22Rv1 (cell line): ENCODE results near the gene KIF22.
"Not testable (repeated sequence)": the region's sequence is repeated elsewhere in the genome, so short reads cannot be mapped to it uniquely, and the experiment has no call there.

Experiments used
- H3K27ac ChIP-seq: fragments of 450-650 bp; 2 replicates; pipeline ENCODE4 v1.5.1; 2017
- ZFX ChIP-seq: fragments of 450-650 bp; IDR thresholded peaks from 2 replicates; pipeline ENCODE4 v1.6.1; 2017; ENCODE audit warnings: antibody characterized with exemption, borderline replicate concordance
- TF ChIP-seq, protein P1 (sequence below): fragments of 450-650 bp; IDR thresholded peaks from 2 replicates; pipeline ENCODE4 v1.5.1; 2017; ENCODE audit warnings: mild to moderate bottlenecking

KIF22 gene

DNA sequence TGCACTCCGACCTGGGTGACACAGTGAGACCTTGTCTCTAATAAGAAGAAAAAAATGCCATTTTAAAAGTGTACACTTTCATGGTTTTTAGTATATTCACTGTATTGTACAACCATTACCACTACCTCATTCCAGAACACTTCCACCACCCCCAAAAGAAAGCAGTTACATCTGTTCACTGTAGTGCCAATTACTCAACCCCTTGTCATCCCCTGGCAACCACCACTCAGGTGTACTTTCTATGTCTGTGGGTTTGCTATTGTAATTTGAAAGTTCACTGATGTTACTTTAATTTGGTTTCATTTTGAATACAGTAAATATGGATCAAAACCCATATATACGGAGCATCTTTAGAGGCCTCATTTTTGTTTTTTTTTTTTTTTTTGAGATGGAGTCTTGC, 6.4 kb upstream of the KIF22 start:
- H3K27ac ChIP-seq = peak overlapping the region; percentile 37; the same call in 1 of the 2 replicates
- no peak for TF ChIP-seq ZFX
- TF ChIP-seq, protein P1, sequence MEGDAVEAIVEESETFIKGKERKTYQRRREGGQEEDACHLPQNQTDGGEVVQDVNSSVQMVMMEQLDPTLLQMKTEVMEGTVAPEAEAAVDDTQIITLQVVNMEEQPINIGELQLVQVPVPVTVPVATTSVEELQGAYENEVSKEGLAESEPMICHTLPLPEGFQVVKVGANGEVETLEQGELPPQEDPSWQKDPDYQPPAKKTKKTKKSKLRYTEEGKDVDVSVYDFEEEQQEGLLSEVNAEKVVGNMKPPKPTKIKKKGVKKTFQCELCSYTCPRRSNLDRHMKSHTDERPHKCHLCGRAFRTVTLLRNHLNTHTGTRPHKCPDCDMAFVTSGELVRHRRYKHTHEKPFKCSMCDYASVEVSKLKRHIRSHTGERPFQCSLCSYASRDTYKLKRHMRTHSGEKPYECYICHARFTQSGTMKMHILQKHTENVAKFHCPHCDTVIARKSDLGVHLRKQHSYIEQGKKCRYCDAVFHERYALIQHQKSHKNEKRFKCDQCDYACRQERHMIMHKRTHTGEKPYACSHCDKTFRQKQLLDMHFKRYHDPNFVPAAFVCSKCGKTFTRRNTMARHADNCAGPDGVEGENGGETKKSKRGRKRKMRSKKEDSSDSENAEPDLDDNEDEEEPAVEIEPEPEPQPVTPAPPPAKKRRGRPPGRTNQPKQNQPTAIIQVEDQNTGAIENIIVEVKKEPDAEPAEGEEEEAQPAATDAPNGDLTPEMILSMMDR = no peak

DNA sequence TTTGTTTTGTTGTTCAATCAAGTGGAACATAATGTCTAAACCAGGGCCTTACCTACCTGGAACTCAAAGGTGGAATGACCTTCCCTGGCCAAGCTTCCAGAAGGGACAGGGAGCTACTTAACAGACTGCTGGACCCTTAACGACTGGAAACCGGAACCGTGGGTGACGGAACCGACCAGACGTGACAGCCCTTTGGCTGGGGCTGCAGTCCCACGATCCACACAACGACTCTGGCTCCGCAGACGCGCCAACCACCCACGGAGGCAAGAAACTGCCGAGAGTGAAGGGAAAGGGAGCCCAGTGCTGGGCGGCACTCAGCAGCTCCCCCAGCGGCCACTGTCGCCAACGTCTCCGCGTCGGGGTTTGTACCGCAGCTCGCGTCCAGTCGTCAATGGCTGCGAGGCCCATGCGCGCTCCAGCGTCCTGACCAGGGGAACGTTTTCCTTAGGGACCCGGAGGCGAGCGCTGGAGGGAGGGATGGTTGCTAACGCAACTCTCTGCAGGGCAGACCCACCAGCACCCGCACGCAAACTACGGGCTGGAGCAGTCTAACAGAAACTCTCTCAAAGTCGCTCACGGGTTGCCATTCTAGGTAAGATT, 5.5 kb upstream of the KIF22 start:
- no peak for TF ChIP-seq ZFX
- TF ChIP-seq, protein P1 = no peak
- H3K27ac ChIP-seq = no peak overlapping the region

DNA sequence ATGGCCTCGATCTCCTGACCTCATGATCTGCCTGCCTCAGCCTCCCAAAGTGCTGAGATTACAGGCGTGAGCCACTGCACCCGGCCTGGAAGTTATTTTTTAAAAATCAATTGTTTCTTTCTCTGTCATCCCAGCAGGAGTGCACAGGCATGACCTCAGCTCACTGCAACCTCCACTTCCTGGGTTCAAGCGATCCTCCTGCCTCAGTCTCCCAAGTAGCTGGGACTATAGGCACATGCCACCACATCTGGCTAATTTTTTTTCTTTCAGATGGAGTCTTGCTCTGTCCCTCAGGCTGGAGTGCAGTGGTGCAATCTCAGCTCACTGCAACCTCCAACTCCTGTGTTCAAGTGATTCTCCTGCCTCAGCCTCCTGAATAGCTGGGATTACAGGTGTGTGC, 3.4 kb upstream of the KIF22 start:
- not testable (repeated sequence) for H3K27ac ChIP-seq

DNA sequence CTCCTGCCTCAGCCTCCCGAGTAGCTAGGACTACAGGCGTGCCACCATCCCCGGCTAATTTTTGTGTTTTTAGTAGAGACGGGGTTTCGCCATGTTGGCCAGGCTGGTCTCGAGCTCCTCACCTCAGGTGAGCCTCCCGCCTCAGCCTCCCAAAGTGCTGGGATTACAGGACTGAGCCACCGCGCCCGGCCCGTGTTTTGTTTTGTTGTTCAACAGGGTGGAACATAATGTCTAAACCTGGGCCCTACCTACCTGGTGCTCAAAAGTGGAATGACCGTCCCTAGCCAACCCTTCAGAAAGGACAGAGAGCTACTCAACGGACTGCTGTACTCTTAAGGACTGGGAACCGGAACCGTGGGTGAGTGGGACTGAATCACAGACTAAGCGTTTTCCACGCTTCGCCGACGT, 772 bp upstream of the KIF22 start:
- H3K27ac ChIP-seq = peak overlapping the region; percentile 96
- TF ChIP-seq ZFX = no peak
- TF ChIP-seq, protein P1 = no peak

DNA sequence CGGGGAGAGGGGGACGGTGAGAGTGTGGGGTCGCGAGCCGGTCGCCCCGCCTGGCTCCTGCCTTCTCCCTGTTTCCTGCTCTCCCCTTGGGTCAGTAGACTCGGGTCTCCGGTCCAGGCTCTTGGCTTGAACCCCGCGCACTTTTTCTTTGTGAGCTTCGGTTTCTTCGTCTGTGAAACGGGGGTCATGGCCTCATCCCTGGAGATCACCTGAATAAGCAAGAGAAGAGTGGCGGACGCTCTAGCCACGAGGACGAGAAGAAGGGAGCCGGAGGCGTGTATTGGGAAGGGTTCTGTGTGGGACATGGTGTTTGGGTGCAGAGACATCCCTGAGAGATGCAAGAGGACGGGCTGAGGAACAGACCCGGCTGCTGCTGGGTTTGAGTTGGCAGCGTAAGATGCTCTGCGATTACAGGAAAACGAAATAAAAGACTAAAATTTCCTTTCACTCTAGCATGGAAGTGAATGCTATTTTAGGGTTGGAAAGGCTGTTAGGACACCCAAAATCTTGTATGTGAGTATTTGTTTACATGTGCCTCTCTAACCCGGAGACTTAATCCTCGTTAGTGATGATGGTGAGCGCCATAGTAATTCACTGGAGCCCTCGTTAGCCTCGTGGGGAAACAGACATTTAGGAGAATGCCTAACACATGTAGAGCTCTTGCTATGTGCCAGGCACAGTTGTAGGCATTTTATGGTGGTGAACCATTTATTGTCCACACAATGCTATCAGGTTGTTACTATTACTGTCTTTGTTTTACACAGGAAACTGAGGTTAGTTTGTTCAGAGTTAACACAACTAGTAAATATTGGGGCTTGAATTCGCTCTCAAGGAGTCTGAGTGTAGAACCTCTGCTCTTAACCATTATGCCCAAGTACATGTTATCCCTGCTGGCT, 646 bp downstream of the KIF22 start:
- TF ChIP-seq, protein P1 = no peak
- no peak for TF ChIP-seq ZFX
- peak overlapping the region; percentile 96 for H3K27ac ChIP-seq

DNA sequence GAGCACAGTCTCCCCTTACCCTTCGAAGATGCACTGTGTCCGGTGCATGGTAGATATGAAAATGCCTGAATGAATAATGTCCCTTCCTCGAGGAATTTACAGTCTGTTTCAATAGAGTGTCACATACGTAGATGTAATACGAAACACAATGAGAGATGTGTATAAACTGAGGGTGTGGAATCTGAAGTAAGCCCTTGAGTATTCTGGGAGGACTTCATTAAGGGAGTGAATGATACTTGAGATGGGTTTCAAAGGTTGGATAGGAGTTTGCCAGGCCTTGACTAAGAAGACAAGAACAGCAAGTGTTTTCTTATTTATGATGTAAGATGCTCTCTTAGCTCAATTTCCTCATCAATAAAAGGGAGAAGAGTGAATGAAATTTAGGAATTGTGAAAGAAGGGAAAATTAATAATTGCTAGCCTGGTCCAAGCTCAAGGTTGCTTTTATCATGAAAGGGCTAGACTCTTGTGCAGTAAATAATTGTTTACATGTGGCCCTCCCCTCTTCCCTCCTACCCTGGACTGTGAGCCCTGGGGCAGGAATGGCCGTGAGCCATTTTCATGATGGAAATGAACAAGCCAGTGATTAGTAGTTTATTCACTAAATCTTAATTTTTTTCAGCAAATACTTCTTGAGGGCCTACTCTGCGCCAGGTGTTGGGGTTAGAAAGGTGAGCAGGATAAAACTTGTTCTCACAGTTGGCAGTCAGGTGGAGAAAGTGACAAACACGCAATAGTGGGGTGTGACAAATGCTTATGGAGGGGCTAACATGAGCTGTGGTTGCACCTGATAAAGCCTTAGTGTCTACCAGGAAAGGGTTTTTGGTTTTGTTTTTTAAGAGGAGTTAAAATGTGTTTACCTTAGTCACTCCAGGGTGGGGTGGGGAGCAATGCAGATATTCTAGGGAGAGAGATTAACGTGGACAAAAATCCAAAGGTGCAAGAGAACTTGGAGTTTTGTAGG, 1.6 kb downstream of the KIF22 start:
- H3K27ac ChIP-seq = peak overlapping the region; percentile 96; the same call in 1 of the 2 replicates

DNA sequence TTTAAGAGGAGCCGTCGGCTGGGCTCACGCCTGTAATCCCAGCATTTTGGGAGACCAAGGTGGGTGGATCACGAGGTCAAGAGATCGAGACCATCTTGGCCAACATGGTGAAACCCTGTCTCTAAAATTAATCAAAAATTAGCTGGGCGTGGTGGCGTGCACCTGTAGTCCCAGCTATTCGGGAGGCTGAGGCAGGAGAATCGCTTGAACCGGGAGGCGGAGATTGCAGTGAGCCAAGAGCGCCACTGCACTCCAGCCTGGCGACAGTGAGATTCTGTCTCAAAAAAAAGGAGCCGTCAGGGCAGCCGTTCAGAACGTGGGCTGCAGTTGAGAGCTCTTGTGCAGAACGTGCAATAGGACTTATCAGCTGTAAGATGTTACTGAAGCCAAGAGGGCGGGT, 2.6 kb downstream of the KIF22 start:
- not testable (repeated sequence) for H3K27ac ChIP-seq

More for the DNA sequence above, 1.6 kb downstream of the KIF22 start:
- TF ChIP-seq, protein P1 = no peak
- TF ChIP-seq ZFX = no peak
